Transverse colon (tissue), 4 donors: Measurements from ENCODE around the gene TM4SF4. TPM values are rescaled to one million over a fixed set of nuclear protein-coding genes. Genes with fewer than 3 reads are reported as not detected.

Experiments
- DNase-seq: peaks from one replicate; pipeline ENCODE4 v3.0.0-alpha.2; 2019
- H3K27ac ChIP-seq, 4 donors: fragments of 200-600 bp; sonication (generic); 2 replicates each; pipeline ENCODE4 v1.5.1; 2016 to 2018; ENCODE audit warnings: inconsistent platforms in 4 of 4
- H3K27me3 ChIP-seq: fragments of 200-600 bp; sonication (generic); 2 replicates; pipeline ENCODE4 v1.5.1; 2017; ENCODE audit warnings: inconsistent platforms
- H3K36me3 ChIP-seq, 4 donors: fragments of 200-600 bp; sonication (generic); 2 replicates each; pipeline ENCODE4 v1.5.1; 2017 to 2019; ENCODE audit warnings: inconsistent platforms in 4 of 4
- H3K4me1 ChIP-seq, 4 donors: fragments of 200-600 bp; sonication (generic); 2 replicates each; pipeline ENCODE4 v1.5.1; 2017 to 2020; ENCODE audit warnings: inconsistent platforms in 4 of 4
- H3K4me3 ChIP-seq, 4 donors: fragments of 200-600 bp; sonication (generic); 1 replicate in 1 of 4; 2 replicates in 3 of 4; pipeline versions ENCODE4 v1.5.1 to v1.6.1; 2017 to 2019; ENCODE audit warnings: inconsistent platforms in 4 of 4
- H3K9me3 ChIP-seq, 2 donors: fragments of 200-600 bp; sonication (generic); 2 replicates each; pipeline ENCODE4 v1.5.1; 2017 to 2019; ENCODE audit warnings: inconsistent platforms in 2 of 2
- EP300 ChIP-seq: sonication (generic); formaldehyde crosslinking; IDR thresholded peaks from one replicate; pipeline ENCODE4 v1.6.1; 2017; ENCODE audit warnings: antibody characterized with exemption, low read depth
- POLR2A ChIP-seq: fragments of 450-650 bp; IDR thresholded peaks from one replicate; pipeline ENCODE4 v1.6.1; 2016; ENCODE audit warnings: antibody characterized with exemption, mild to moderate bottlenecking, moderate library complexity
- POLR2AphosphoS5 ChIP-seq, 3 donors: sonication (generic); formaldehyde crosslinking; IDR thresholded peaks; one replicate each; pipeline ENCODE4 v1.6.1; 2016; ENCODE audit warnings: antibody characterized with exemption in 3 of 3
- WGBS, 2 donors: methylation state at CpG; one replicate each; pipeline ENCODE4 v1.1.5; 2018; ENCODE audit warnings: low coverage in 1 of 2; 5-methylcytosine and 5-hydroxymethylcytosine counted together
- in situ Hi-C, 4 donors: fragments of 200-750 bp; cut with MboI; loops; one replicate each; pipeline versions ENCODE4 v1.15.0 to v1.15.1; 2017; ENCODE audit warnings: low sequenced_read_pairs in 3 of 4, low pct_ligation_motif_present in 1 of 4, low pct_unique_long_range_greater_than_20kb in 1 of 4
- intact Hi-C: fragments of 100-400 bp; cut with DNase I; formaldehyde crosslinking; loops from one replicate; pipeline ENCODE4 v1.15.1; 2023; ENCODE audit warnings: low total_unique reads
- total RNA-seq, 4 donors: library from RNA; depleted of rRNA; stranded (reverse); fragments of >200 nt; gene quantifications; one replicate each; pipeline ENCODE4 v1.1.0, GENCODE V29; 2016
- TF ChIP-seq, protein P1 (sequence below), 5 experiments: fragments of 200-600 bp in 3 of 5; fragments of 450-650 bp in 2 of 5; sonication (generic) in 3 of 5; IDR thresholded peaks; 1 replicate in 2 of 5; 2 replicates in 3 of 5; pipeline ENCODE4 v1.5.1; 2016 to 2017; ENCODE audit warnings: antibody characterized with exemption in 5 of 5, inconsistent platforms in 3 of 5, mild to moderate bottlenecking in 2 of 5, moderate library complexity in 1 of 5

The TM4SF4 gene
- total RNA-seq, 4 donors from 2014 or later: 0.95 to 3.1 TPM; not detected in 2

DNA sequence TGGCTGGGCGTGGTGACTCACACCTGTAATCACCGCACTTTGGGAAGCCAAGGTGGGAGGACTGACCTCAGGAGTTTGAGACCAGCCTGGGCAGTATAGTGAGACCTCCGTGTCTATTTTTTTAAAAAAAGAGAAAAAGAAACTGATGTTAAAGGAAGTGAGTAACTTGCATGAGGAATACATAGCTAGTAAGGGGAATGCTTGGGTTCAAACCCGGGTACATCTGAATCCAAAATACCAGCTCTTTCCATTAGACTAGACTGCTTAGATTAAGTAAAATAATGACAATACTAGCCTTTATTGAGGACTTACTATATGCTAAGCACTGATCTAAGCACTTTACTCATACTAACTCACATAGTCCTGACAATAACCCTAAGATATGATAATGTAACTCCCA, 22.4 kb downstream of the TM4SF4 start:
- Histone ChIP-seq H3K4me1 (no peaks in the 10 kb centered on the region), H3K27me3 (peaks cover 5% of the 10 kb centered on the region), H3K27ac (no peak overlapping the region), H3K4me3 (no peak overlapping the region), H3K9me3 (no peaks in the 10 kb centered on the region), H3K36me3 (no peaks in the 10 kb centered on the region)
- 87 to 89% methylated on average over 4 of the region's 4 CpGs for WGBS, 2 donors
- intact Hi-C loops (no loop called here), in situ Hi-C loops (loop anchor here (25.0 kb wide), 2 partner anchors 385 to 535 kb away; no protein-coding TSS in a partner anchor)
- no peak for TF ChIP-seq POLR2A
- TF ChIP-seq, protein P1, sequence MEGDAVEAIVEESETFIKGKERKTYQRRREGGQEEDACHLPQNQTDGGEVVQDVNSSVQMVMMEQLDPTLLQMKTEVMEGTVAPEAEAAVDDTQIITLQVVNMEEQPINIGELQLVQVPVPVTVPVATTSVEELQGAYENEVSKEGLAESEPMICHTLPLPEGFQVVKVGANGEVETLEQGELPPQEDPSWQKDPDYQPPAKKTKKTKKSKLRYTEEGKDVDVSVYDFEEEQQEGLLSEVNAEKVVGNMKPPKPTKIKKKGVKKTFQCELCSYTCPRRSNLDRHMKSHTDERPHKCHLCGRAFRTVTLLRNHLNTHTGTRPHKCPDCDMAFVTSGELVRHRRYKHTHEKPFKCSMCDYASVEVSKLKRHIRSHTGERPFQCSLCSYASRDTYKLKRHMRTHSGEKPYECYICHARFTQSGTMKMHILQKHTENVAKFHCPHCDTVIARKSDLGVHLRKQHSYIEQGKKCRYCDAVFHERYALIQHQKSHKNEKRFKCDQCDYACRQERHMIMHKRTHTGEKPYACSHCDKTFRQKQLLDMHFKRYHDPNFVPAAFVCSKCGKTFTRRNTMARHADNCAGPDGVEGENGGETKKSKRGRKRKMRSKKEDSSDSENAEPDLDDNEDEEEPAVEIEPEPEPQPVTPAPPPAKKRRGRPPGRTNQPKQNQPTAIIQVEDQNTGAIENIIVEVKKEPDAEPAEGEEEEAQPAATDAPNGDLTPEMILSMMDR (IDR thresholded peaks at IDR 0.05): no peak
- TF ChIP-seq EP300: no peak
- TF ChIP-seq POLR2AphosphoS5 (IDR thresholded peaks at IDR 0.05): no peak
- no peak for DNase-seq

DNA sequence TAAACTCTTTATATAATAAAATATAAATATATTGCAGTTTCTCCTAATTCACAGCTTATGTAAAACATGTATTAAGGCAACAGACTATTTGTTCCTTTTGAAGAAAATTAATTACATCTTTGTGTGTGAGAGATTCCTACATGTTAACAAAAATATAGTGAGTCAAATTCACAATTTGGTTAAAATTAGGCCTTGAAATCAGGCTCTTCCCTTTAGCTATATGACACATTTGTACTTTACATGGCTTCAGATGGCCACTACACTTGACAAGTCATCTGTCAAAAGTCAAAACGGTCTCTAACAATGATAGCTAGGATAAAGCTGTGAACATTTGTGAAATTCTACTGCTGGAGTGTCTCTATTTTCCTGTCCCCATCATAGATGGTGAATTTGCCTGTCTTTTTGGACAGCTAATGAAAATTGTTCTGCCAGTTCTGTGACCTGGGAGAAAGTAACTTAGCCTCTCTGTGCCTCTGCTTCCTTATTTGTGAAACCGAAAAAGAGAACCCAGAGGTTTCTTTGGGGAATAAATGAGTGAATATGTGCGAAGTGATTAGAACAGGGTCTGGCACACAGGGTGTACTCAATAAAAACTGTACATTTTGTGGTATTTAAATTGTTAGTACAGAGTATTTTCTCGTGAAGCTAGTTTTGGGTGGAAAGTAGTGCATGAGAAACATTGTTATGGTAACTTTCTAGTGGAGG, 23.6 kb downstream of the TM4SF4 start:
- Histone ChIP-seq H3K4me3 (no peak overlapping the region), H3K4me1 (no peaks in the 10 kb centered on the region), H3K36me3 (no peaks in the 10 kb centered on the region), H3K9me3 (no peaks in the 10 kb centered on the region), H3K27ac (no peak overlapping the region), H3K27me3 (peaks cover 5% of the 10 kb centered on the region)
- WGBS, 2 donors: 58 to 63% methylated on average over 4 of the region's 4 CpGs
- in situ Hi-C loops: loop anchor here (25.0 kb wide), 2 partner anchors 386 to 536 kb away; no protein-coding TSS in a partner anchor
- DNase-seq: no peak
- intact Hi-C loops: no loop called here
- TF ChIP-seq POLR2AphosphoS5 (IDR thresholded peaks at IDR 0.05) (no peak), EP300 (no peak), POLR2A (no peak)

DNA sequence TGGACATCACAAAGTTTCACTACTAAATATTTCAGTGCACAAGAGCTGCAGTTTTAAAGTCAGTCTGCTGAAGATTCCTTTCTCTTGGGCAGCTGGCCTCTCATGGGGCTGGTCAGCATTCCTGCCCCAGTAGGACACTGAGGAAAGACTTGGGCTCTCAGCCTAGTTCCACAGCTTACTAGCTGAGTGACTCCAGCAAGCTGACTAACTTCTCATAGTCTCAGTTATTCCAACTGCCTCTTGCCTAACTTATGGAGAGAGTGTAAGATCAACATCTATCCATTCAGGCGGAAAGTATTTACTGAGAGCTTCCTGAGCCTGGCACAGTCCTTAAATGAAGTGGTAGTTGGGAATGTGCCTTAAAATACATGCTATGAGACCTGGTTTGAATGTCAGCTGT, 27.0 kb downstream of the TM4SF4 start:
- in situ Hi-C loops (loop anchor here in 2 of 4 donors (25.0 kb wide), 1 partner anchor 211 kb away; no protein-coding TSS in a partner anchor), intact Hi-C loops (no loop called here)
- no peaks in the 10 kb centered on the region for H3K27me3 ChIP-seq
- no peaks in the 10 kb centered on the region for H3K36me3 ChIP-seq
- 74% methylated on average over 1 of the region's 1 CpG; no CpG with 5 or more reads in 1 of the 2 donors for WGBS, 2 donors
- H3K4me1 ChIP-seq: no peaks in the 10 kb centered on the region
- no peaks in the 10 kb centered on the region for H3K9me3 ChIP-seq
- no peak overlapping the region for H3K4me3 ChIP-seq
- DNase-seq: no peak
- TF ChIP-seq POLR2AphosphoS5 (IDR thresholded peaks at IDR 0.05) (no peak), POLR2A (no peak), EP300 (no peak)
- TF ChIP-seq, protein P1 (IDR thresholded peaks at IDR 0.05): no peak
- no peak overlapping the region for H3K27ac ChIP-seq

DNA sequence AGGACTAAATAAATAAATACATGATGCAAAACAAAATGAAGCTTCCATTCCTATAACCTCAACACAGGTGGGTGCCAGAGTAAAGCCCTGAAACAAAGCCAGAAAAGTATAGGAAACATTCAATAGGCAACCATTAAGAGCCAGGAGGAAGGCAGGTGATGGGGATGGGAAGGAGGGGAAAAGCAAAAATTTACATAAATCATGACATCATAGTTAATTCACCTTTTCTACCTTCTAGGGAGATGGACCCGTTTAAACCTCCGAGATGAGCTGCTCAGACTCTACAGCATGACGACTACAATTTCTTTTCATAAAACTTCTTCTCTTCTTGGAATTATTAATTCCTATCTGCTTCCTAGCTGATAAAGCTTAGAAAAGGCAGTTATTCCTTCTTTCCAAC, 27.9 kb downstream of the TM4SF4 start:
- Histone ChIP-seq H3K36me3 (no peaks in the 10 kb centered on the region), H3K27me3 (no peaks in the 10 kb centered on the region), H3K4me1 (peaks cover 0 to 3% (median 0%) of the 10 kb centered on the region in 4 donors), H3K27ac (no peak overlapping the region), H3K4me3 (no peak overlapping the region), H3K9me3 (no peaks in the 10 kb centered on the region)
- 72 to 80% methylated on average over 3 of the region's 3 CpGs for WGBS, 2 donors
- intact Hi-C loops: no loop called here
- TF ChIP-seq POLR2AphosphoS5 (IDR thresholded peaks at IDR 0.05) (no peak), EP300 (no peak), POLR2A (no peak)
- TF ChIP-seq, protein P1 (IDR thresholded peaks at IDR 0.05): no peak
- in situ Hi-C loops: loop anchor here in 2 of 4 donors (25.0 kb wide), 1 partner anchor 210 kb away; no protein-coding TSS in a partner anchor
- no peak for DNase-seq
